Testis (tissue), 2 donors: ENCODE measurements around the gene PRRG4.

Source experiments
- POLR2A ChIP-seq: fragments of 450-650 bp; IDR thresholded peaks from one replicate; pipeline ENCODE4 v1.6.1; 2017; ENCODE audit warnings: antibody characterized with exemption, mild to moderate bottlenecking, moderate library complexity
- TF ChIP-seq, protein P1 (sequence below), 3 experiments: fragments of 450-650 bp in 2 of 3; fragments of 200-600 bp in 1 of 3; sonication (generic) in 1 of 3; IDR thresholded peaks; one replicate each; pipeline ENCODE4 v1.5.1; 2016 to 2019; ENCODE audit warnings: antibody characterized with exemption in 3 of 3, mild to moderate bottlenecking in 2 of 3, moderate library complexity in 1 of 3

DNA sequence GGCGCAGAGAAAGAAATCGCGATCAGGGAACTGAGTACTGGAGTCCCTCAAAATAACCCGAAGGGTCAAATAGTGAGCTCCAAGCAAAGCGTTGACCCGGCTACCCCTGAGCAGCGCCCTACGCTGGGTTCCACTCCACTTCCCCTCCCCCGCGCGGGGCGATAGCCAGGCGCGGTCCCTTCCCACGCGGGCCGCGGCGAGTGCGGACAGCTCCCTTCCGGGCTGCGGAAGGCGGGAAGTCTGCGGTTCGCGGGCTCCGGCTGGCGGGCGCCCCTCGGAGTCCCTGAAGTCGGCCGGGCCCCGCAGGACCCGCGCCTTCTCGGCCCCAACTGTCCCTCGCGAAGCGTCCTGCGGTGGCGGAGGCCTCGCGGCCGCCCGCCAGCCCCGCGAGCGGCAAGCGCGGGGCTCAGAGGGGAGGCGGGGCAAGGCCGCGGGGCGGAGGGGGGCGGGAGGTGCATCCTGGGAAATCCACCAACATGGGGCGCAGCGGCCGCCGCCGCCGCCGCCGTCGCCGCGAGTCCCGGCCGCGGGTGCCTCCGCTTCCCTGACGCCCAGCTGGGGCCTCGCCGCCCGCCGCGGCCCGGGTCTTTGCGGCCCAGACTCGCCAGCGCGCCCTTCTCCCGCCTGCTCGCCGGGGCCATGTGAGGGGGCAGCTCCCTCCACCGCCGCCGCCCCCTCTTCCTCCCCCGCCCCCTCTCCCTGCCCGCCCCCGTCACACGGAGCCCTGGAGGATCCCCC is 62.8 kb downstream of the PRRG4 start, which contains the start of gene QSER1:
- TF ChIP-seq, protein P1, sequence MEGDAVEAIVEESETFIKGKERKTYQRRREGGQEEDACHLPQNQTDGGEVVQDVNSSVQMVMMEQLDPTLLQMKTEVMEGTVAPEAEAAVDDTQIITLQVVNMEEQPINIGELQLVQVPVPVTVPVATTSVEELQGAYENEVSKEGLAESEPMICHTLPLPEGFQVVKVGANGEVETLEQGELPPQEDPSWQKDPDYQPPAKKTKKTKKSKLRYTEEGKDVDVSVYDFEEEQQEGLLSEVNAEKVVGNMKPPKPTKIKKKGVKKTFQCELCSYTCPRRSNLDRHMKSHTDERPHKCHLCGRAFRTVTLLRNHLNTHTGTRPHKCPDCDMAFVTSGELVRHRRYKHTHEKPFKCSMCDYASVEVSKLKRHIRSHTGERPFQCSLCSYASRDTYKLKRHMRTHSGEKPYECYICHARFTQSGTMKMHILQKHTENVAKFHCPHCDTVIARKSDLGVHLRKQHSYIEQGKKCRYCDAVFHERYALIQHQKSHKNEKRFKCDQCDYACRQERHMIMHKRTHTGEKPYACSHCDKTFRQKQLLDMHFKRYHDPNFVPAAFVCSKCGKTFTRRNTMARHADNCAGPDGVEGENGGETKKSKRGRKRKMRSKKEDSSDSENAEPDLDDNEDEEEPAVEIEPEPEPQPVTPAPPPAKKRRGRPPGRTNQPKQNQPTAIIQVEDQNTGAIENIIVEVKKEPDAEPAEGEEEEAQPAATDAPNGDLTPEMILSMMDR (IDR thresholded peaks at IDR 0.05): no peak
- TF ChIP-seq POLR2A: no peak
